Astrocyte (in vitro differentiated cells and primary cell): ENCODE data around the gene LRRC7. TPM values are rescaled to one million over a fixed set of nuclear protein-coding genes. Genes with fewer than 3 reads are reported as not detected.

Experiments
- DNase-seq: peaks from one replicate; pipeline ENCODE4 v3.0.0-alpha.2; 2010; ENCODE audit warnings: low read depth
- FAIRE-seq: peaks from 2 replicates; lab custom pipeline; 2011; peaks lifted over from hg19 to GRCh38; lab: Jason Lieb, UNC
- H2AFZ ChIP-seq: 2 replicates; pipeline ENCODE4 v1.6.0; 2012; ENCODE audit warnings: low read depth, low read length, inconsistent platforms
- H3K27ac ChIP-seq: 2 replicates; pipeline ENCODE4 v1.5.1; 2011; ENCODE audit warnings: low read depth, low read length, inconsistent platforms
- H3K27me3 ChIP-seq: 2 replicates; pipeline ENCODE4 v1.6.0; 2011; ENCODE audit warnings: low read length, inconsistent platforms; ENCODE audit not compliant: insufficient read depth
- H3K36me3 ChIP-seq: 2 replicates; pipeline ENCODE4 v1.5.1; 2011; ENCODE audit warnings: low read length, inconsistent platforms; ENCODE audit not compliant: insufficient read depth
- H3K4me1 ChIP-seq: 2 replicates; pipeline ENCODE4 v1.5.1; 2011; ENCODE audit warnings: low read length, inconsistent platforms; ENCODE audit not compliant: insufficient read depth
- H3K4me2 ChIP-seq: 2 replicates; pipeline ENCODE4 v1.6.0; 2012; ENCODE audit warnings: low read length, inconsistent platforms
- H3K4me3 ChIP-seq: 2 replicates; pipeline ENCODE4 v1.5.1; 2011; ENCODE audit warnings: low read depth, mild to moderate bottlenecking, low read length, inconsistent platforms; ENCODE audit not compliant: insufficient read depth
- H3K79me2 ChIP-seq: 2 replicates; pipeline ENCODE4 v1.6.0; 2012; ENCODE audit warnings: mild to moderate bottlenecking, low read length, inconsistent platforms; ENCODE audit not compliant: insufficient read depth
- H3K9ac ChIP-seq: 2 replicates; pipeline ENCODE4 v1.6.0; 2012; ENCODE audit warnings: mild to moderate bottlenecking, low read length, inconsistent platforms
- H3K9me3 ChIP-seq: 2 replicates; pipeline ENCODE4 v1.5.1; 2012; ENCODE audit warnings: low read depth, mild to moderate bottlenecking, low read length, inconsistent platforms; ENCODE audit not compliant: insufficient read depth
- H4K20me1 ChIP-seq: 2 replicates; pipeline ENCODE4 v1.6.0; 2012; ENCODE audit warnings: low read length, inconsistent platforms; ENCODE audit not compliant: insufficient read depth
- H3K27ac Mint-ChIP-seq: one replicate; pipeline ENCODE4 v1.8.0; 2021; ENCODE audit warnings: mild to moderate bottlenecking, mixed read lengths; ENCODE audit not compliant: unreplicated experiment
- H3K27me3 Mint-ChIP-seq: one replicate; pipeline ENCODE4 v1.8.0; 2021; ENCODE audit warnings: low read depth, mixed read lengths; ENCODE audit not compliant: unreplicated experiment
- H3K36me3 Mint-ChIP-seq: one replicate; pipeline ENCODE4 v1.8.0; 2021; ENCODE audit warnings: low read depth, mixed read lengths; ENCODE audit not compliant: unreplicated experiment
- H3K4me1 Mint-ChIP-seq: one replicate; pipeline ENCODE4 v1.8.0; 2021; ENCODE audit warnings: low read depth, mixed read lengths; ENCODE audit not compliant: unreplicated experiment
- H3K4me3 Mint-ChIP-seq: one replicate; pipeline ENCODE4 v1.8.0; 2021; ENCODE audit warnings: mild to moderate bottlenecking, moderate library complexity, mixed read lengths; ENCODE audit not compliant: unreplicated experiment
- H3K9me3 Mint-ChIP-seq: one replicate; pipeline ENCODE4 v1.8.0; 2021; ENCODE audit warnings: mild to moderate bottlenecking, mixed read lengths; ENCODE audit not compliant: unreplicated experiment
- EZH2 ChIP-seq: IDR thresholded peaks from 2 replicates; pipeline ENCODE4 v1.6.1; 2012; ENCODE audit warnings: mild to moderate bottlenecking, low read length, inconsistent platforms; ENCODE audit not compliant: insufficient read depth
- total RNA-seq: library from RNA; stranded (reverse); gene quantifications from 2 replicates; pipeline ENCODE4 v1.2.1, GENCODE V29; 2021
- TF ChIP-seq, protein P1 (sequence below): IDR thresholded peaks from 2 replicates; pipeline ENCODE4 v1.5.1; 2011; ENCODE audit warnings: low read depth, mild to moderate bottlenecking, inconsistent platforms, low read length, moderate library complexity; ENCODE audit not compliant: insufficient read depth

Gene LRRC7
- total RNA-seq, 1 donor from 2014 or later: 0.27 TPM

DNA sequence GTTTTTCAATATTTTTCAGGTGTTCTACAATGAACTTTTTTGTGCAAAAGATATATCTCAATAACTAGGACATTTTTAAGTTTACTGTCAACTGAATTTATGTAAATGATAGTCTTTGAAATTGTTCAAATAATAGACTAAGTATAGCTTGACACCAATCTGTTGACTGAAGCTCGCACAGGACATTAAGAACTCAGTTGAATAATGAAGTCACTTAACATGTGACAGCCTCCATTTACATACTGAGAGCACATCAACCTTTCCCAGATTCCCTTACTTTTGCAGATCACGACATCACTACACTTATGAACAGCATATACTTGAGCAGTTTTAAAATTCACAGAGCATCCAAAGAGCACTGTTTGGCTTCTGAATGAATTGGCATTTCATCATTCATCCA, 268.2 kb downstream of the LRRC7 start:
- no peaks in the 10 kb centered on the region for H3K36me3 Mint-ChIP-seq

DNA sequence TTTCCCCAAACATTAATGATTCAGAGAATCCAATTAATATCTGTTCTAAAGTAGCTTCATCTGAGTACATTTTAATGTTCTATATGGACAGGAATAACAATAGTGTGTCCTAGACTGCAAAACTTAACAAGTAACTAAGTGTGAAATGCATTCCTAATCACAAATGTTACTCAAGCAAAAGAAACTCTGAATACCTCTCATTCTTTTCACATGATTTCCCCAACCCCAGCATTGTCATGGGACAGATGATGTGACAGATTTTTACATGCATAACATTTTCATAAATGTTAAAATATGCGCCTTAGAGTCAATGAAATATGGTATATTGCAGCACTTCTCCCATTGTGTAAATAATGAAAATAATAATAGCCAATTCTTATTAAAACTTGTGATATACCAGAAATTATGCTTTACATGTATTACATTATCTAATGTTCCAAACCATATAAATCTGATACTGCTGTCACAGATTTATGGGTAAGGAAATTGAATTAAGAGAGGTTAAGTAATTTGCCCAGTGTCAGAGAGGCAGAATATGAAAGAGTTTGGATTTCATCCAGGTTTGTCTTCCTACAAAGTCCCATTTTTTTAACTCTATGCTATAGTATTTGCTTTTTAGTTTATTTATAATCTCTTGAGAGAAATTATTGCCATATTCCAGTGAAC, 269.4 kb downstream of the LRRC7 start:
- no peaks in the 10 kb centered on the region for H4K20me1 ChIP-seq
- H3K27me3 ChIP-seq: no peaks in the 10 kb centered on the region
- Mint-ChIP-seq H3K4me3 (no peak overlapping the region), H3K27ac (peak overlapping the region; percentile 77), H3K36me3 (no peaks in the 10 kb centered on the region), H3K9me3 (no peaks in the 10 kb centered on the region), H3K4me1 (peaks cover 4% of the 10 kb centered on the region), H3K27me3 (no peaks in the 10 kb centered on the region)
- H2AFZ ChIP-seq: no peak overlapping the region
- no peaks in the 10 kb centered on the region for H3K4me1 ChIP-seq
- DNase-seq: peak; percentile 3
- H3K9ac ChIP-seq: no peak overlapping the region
- FAIRE-seq: no peak
- no peaks in the 10 kb centered on the region for H3K9me3 ChIP-seq
- H3K36me3 ChIP-seq: no peaks in the 10 kb centered on the region
- no peak overlapping the region for H3K4me2 ChIP-seq
- TF ChIP-seq, protein P1, sequence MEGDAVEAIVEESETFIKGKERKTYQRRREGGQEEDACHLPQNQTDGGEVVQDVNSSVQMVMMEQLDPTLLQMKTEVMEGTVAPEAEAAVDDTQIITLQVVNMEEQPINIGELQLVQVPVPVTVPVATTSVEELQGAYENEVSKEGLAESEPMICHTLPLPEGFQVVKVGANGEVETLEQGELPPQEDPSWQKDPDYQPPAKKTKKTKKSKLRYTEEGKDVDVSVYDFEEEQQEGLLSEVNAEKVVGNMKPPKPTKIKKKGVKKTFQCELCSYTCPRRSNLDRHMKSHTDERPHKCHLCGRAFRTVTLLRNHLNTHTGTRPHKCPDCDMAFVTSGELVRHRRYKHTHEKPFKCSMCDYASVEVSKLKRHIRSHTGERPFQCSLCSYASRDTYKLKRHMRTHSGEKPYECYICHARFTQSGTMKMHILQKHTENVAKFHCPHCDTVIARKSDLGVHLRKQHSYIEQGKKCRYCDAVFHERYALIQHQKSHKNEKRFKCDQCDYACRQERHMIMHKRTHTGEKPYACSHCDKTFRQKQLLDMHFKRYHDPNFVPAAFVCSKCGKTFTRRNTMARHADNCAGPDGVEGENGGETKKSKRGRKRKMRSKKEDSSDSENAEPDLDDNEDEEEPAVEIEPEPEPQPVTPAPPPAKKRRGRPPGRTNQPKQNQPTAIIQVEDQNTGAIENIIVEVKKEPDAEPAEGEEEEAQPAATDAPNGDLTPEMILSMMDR: no peak
- TF ChIP-seq EZH2: no peak
- no peaks in the 10 kb centered on the region for H3K79me2 ChIP-seq
- H3K4me3 ChIP-seq: no peak overlapping the region
- H3K27ac ChIP-seq: no peak overlapping the region

More for the DNA sequence above, 268.2 kb downstream of the LRRC7 start:
- no peak for TF ChIP-seq EZH2
- TF ChIP-seq, protein P1: no peak
- no peaks in the 10 kb centered on the region for H4K20me1 ChIP-seq
- H3K79me2 ChIP-seq: no peaks in the 10 kb centered on the region
- no peak overlapping the region for H3K9ac ChIP-seq
- FAIRE-seq (no peak), DNase-seq (no peak)
- H3K4me2 ChIP-seq: no peak overlapping the region
- H2AFZ ChIP-seq: no peak overlapping the region
- H3K4me3 Mint-ChIP-seq: no peak overlapping the region
- H3K4me1 ChIP-seq: no peaks in the 10 kb centered on the region
- no peaks in the 10 kb centered on the region for H3K27me3 Mint-ChIP-seq
- peak overlapping the region; percentile 21 for H3K27ac Mint-ChIP-seq
- no peaks in the 10 kb centered on the region for H3K9me3 ChIP-seq
- no peak overlapping the region for H3K4me3 ChIP-seq
- no peak overlapping the region for H3K27ac ChIP-seq
- H3K9me3 Mint-ChIP-seq: no peaks in the 10 kb centered on the region
- H3K36me3 ChIP-seq: no peaks in the 10 kb centered on the region
- peaks cover 4% of the 10 kb centered on the region for H3K4me1 Mint-ChIP-seq
- H3K27me3 ChIP-seq: no peaks in the 10 kb centered on the region

DNA sequence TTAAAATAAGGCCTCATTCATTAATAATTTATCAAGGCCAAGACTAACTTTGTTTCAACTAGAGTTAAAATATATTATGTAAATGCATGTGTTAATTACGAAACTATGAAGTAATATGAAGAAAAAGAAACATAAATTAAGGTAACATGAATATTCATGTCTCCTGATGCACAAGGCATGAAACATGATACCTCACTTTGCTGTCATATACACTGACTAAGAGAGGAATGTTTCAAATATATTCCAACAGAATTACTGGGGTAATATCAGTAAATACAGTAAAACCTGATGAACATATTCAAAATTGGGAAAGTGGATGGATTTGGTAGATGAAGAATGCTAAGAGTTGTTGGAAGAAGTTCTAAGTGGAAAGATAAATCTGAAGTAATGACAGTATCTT, 274.6 kb downstream of the LRRC7 start:
- Mint-ChIP-seq H3K27ac (no peak overlapping the region), H3K27me3 (no peaks in the 10 kb centered on the region), H3K4me1 (no peaks in the 10 kb centered on the region), H3K4me3 (no peak overlapping the region), H3K9me3 (no peaks in the 10 kb centered on the region), H3K36me3 (no peaks in the 10 kb centered on the region)
- no peak overlapping the region for H3K27ac ChIP-seq
- H4K20me1 ChIP-seq: no peaks in the 10 kb centered on the region
- no peak overlapping the region for H3K9ac ChIP-seq
- H3K4me2 ChIP-seq: no peak overlapping the region
- H3K79me2 ChIP-seq: no peaks in the 10 kb centered on the region
- TF ChIP-seq EZH2: no peak
- TF ChIP-seq, protein P1: no peak
- no peaks in the 10 kb centered on the region for H3K36me3 ChIP-seq
- no peaks in the 10 kb centered on the region for H3K27me3 ChIP-seq
- DNase-seq: no peak
- no peaks in the 10 kb centered on the region for H3K9me3 ChIP-seq
- no peak overlapping the region for H3K4me3 ChIP-seq
- H3K4me1 ChIP-seq: no peaks in the 10 kb centered on the region
- no peak overlapping the region for H2AFZ ChIP-seq
- no peak for FAIRE-seq
